Measurements from ENCODE around the gene TBX6.
"Not testable (repeated sequence)": the region's sequence is repeated elsewhere in the genome, so short reads cannot be mapped to it uniquely, and the experiment has no call there.

The TBX6 gene

GRCh38 chr16:30091474-30092372 is at the start of gene TBX6:
TSS of gene TBX6 (minus strand) at chr16:30091924. CDS start at chr16:30091193, 731 bp downstream.
- DNase-seq = peak; percentile 91

GRCh38 chr16:30139583-30140481 is 48.1 kb upstream of the TBX6 start:
- no peak for DNase-seq

DNA sequence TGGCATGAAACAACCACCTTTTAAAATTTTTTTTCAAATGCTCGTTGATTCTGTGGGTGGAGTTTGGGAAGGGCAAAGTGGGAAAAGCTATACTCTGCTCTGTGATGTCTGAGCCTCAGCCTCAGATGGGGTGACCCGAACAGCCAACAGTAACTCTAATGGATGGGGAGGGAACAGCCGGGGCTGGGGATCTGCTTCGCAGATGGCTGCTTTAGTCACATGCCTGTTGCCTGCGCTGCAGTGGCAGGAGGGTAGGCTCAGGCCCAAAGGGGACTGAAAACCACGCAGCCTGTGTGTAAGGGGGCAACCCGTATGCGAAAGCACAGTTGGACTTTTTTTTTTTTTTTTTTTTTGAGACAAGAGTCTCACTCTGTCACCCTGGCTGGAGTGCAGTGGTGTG is 46.2 kb upstream of the TBX6 start:
- DNase-seq = no peak

DNA sequence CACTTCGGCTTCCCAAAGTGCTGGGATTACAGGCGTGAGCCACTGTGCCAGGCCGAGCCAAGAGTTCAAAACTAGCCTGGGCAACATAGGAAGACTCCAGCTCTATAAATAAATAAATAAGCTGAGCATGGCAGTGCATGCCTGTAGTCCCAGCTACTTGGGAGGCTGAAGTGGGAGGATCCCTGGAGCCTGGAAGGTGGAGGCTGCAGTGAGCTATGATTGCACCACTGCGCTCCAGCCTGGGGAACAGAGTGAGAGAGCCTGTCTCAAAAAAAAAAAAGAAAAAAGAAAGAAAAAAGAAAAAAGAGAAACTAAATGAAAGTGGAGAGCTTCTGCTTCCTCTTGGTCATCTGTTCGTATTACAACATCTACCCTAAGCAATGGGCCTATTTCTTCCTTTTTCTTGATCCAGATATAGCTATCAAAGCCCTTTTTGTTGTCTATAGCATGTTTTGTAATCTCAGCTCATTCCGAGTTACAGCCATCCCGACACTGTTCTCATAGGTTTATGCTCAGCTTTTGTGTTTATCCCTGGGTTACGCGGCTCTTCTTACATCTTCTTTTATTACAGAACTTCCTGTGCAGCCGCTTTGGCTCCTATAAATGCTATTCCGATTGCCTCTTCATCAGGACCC is 45.4 kb upstream of the TBX6 start:
- DNase-seq = no peak

GRCh38 chr16:30132591-30132990 is 40.9 kb upstream of the TBX6 start:
- DNase-seq = no peak

- no peak for DNase-seq
Measured at GRCh38 chr16:30131869-30132475, 40.2 kb upstream of the TBX6 start.

- no peak for DNase-seq
Measured at GRCh38 chr16:30127993-30128392, 36.3 kb upstream of the TBX6 start.

- not testable (repeated sequence) for DNase-seq
Measured at GRCh38 chr16:30125690-30126089, 34.0 kb upstream of the TBX6 start.

- no peak for DNase-seq
Measured at GRCh38 chr16:30124985-30125379, 33.3 kb upstream of the TBX6 start.

DNA sequence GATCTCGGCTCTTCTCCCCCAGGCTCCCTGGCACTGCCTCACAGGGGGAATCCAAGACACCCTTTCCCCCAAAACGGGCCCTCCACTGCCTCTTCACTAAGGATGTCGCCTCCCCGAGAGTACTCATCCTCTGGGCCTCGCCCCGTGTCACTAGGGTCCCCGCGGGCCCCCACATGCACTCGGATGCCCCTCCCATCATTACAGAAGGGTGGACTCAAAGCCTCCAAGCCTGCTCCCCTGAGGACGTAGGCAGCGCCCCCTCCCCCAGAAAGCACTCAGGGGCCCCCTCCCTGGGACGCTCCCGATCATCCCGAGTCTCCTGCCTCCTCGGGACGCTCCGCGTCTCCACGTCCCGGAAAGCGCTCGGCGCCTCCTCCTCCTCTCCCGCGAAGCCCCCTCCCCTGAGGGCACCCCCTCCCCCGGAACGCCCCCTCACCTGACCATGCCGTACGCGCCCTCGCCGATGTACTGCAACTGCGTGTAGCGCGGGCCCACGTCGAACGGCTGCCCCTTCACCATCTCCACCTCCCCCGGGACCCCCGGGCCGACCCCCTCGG is 31.0 kb upstream of the TBX6 start:
- no peak for DNase-seq

DNA sequence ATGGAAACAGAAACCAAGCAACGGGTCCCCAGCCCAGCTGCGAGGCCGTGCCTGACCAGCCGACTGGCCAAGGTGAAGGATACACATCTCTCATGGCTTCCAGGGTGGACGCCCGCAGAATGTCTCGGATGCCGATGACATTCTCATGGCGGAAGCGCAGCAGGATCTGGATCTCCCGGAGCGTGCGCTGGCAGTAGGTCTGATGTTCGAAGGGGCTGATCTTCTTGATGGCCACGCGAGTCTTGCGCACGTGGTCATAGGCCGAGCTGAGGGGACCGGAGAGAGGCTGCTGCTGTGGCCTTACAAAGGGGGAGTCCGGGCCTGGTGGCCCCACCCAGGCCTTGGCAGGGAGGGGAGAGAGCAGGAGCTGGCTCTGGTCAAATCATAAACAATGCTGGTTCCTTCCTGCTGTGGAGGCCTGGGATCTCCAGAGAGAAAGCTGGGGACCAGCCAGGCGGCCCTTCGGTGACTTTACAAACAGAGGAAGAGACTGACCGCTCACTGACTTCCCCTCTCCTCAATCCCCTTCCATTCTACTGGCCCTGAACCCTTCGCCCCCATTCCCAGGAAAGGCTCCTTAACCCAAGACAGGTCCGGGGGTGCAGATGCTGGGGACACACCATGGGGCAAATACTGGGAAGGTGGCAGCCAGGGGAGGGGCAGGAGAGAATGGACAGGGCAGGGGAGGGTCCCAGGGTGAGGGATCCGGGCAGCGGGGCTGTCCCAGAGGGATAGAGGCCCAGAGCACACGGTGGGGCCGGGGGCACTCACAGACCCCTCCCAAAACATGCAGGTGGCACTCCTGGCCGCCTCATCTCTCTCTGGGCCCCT is 30.2 kb upstream of the TBX6 start:
- no peak for DNase-seq

DNA sequence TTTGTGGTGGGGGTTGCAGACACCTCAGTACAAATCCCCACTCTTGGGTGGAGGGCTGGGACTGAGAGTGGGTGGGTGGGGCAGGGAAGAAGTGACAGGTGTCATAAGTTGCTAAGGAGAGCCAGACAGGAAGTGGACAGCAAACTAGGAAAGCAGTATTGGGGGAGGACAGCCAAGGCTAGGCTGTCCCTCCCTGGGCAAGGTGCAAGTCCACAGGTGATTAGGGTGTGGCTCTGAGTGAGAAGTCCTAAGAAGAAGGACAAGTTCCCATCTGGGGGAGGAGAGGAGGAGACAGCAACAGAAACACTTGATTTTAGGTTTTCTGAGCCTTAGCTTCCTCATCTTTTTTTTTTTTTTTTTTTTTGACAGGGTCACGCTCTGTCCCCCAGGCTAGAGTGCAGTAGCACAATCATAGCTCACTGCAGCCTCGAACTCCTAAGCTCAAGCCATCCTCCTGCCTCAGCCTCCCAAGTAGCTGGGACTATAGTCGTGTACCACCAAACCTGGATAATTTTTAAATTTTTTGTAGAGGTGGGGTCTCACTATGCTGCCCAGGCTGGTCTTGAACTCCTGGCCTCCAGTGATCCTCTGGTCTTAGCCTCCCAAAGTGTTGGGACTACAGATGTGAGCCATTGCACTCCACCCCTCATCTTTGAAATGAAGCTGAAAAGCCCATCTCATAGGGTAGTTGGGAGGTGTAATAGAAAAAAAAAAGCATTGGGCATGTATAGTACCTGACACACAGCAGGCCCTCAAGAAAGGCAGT is 28.8 kb upstream of the TBX6 start:
- DNase-seq = no peak

DNA sequence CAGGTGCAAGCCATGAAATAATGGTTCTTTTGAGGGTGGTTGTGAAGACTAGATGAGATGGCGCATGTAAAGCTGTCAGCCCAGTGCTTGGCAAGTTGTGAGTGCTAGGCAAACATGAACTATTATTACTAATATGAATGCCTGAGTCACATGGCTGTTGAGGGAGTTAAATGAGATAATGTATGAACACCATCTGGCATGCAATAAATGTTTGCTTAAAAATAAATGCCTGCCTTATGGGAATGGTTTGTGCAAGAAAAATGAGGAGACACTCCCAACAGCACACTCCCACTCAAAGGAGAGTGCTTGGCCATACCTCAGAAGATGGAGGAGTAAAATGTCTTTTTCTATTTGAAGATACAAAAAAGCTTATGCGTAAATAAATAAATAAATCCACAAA is 27.7 kb upstream of the TBX6 start:
- DNase-seq = no peak

DNA sequence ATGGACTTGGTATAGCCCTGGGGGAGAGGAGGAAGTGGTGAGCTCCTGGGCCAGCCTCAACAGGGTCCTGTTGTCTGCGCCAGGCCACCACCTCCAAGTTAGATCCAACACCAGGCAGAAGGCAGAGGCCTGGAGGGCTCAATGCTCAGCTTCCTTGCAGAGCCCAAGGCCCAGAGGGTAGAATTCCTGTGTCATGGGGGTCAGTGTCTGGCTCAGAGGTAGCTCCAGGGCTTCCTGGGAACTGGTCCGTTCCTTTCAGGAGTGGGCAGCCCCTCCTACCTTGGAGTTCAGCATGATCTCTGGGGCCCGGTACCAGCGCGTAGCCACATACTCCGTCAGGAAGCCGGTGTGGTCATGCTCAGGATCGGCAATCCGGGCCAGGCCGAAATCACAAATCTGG is 26.0 kb upstream of the TBX6 start:
- no peak for DNase-seq

DNA sequence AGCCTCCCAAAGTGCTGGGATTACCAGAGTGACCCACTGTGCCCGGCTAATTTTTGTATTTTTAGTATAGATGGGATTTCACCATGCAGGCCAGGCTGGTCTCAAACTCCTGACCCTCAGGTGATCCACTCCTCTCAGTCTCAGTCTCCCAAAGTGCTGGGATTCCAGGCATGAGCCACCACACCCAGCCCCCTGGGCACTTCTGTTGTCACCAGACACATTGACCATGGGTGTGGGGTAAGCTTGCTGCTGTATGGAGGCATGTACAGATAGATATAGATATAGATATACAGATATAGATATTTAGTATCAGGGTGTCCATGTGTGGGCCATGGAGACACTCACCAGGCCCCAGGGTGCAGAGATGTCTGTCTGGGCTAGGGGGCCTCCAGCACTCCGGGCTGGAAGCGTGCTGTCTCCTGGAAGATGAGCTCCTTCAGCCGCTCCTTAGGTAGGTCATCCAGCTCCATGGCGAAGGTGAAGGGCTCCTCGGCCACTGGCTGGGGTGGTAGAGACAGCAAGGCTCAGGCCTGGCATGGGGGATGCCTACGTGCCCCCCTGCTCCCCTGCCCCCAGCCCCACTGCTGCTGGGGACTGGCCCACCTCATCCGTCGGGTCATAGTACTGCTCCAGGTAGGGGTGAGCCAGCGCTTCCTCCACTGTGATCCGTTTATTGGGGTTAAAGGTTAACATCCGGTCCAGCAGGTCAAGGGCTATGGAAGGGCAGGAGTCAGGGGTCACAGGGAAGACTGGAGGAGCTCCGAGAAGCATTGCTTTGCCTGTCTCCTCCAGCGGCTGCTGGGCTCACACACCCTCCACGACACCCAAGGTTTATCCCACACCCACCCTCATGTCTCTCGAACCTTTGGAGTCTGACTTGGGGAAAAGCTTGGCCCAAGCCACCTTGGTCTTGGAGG is 24.8 kb upstream of the TBX6 start:
- DNase-seq = no peak

GRCh38 chr16:30115238-30115637 is 23.5 kb upstream of the TBX6 start:
- DNase-seq = no peak

GRCh38 chr16:30114833-30115232 is 23.1 kb upstream of the TBX6 start:
- not testable (repeated sequence) for DNase-seq

DNA sequence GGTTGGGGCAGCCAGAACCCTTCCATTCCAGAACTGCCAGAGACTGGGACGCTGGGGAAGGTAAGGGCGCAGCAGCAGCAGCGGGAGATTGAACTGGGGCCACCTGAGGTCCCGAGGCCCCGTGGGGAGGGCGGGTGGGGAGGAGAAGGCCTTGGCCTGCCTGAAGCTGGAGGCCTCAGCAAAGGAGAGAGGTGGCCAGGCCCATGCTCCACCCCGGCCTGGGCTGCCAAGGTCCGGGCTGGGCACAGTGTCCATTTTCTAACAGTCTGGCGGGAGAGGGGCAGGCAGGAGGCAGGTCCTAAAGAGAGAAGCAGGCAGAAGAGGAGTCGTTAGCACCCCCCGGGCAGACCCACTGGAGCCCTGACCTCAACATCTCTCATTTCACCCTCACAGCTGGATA is 22.7 kb upstream of the TBX6 start:
- DNase-seq = no peak

GRCh38 chr16:30113711-30114333 is 22.1 kb upstream of the TBX6 start:
- DNase-seq = no peak

Measured in T1000 (cell line).